ENCODE results near the gene MLN.
"Not testable (repeated sequence)": the region's sequence is repeated elsewhere in the genome, so short reads cannot be mapped to it uniquely, and the experiment has no call there.

Gene MLN

GRCh38 chr6:33834401-33835392, 30.9 kb upstream of the MLN start:
- no peak for DNase-seq

- no peak for DNase-seq
Observed at GRCh38 chr6:33833599-33833998, 29.8 kb upstream of the MLN start.

GRCh38 chr6:33832831-33833230, 29.0 kb upstream of the MLN start:
- DNase-seq = not testable (repeated sequence)

- DNase-seq = not testable (repeated sequence)
Observed at GRCh38 chr6:33831725-33832124, 27.9 kb upstream of the MLN start.

GRCh38 chr6:33830635-33831240, 26.9 kb upstream of the MLN start:
- DNase-seq = no peak

- no peak for DNase-seq
Observed at GRCh38 chr6:33828764-33829731, 25.2 kb upstream of the MLN start.

- DNase-seq = no peak
Observed at GRCh38 chr6:33828452-33828763, 24.6 kb upstream of the MLN start.

- no peak for DNase-seq
Observed at GRCh38 chr6:33827546-33828451, 24.0 kb upstream of the MLN start.

- DNase-seq = no peak
Observed at GRCh38 chr6:33826537-33826936, 22.7 kb upstream of the MLN start.

- no peak for DNase-seq
Observed at GRCh38 chr6:33824461-33825154, 20.8 kb upstream of the MLN start.

GRCh38 chr6:33823806-33824205, 20.0 kb upstream of the MLN start:
- DNase-seq = no peak

- DNase-seq = no peak
Observed at GRCh38 chr6:33822575-33823395, 19.0 kb upstream of the MLN start.

- no peak for DNase-seq
Observed at GRCh38 chr6:33820784-33821520, 17.1 kb upstream of the MLN start.

- DNase-seq = no peak
Observed at GRCh38 chr6:33820243-33820642, 16.4 kb upstream of the MLN start.

GRCh38 chr6:33819021-33819420, 15.2 kb upstream of the MLN start:
- DNase-seq = no peak

- no peak for DNase-seq
Observed at GRCh38 chr6:33818293-33818692, 14.5 kb upstream of the MLN start.

- DNase-seq = no peak
Observed at GRCh38 chr6:33817489-33817888, 13.7 kb upstream of the MLN start.

GRCh38 chr6:33816911-33817310, 13.1 kb upstream of the MLN start:
- no peak for DNase-seq

GRCh38 chr6:33815854-33816253, 12.1 kb upstream of the MLN start:
- DNase-seq = no peak
